ENCODE results near the gene CMC4.

Gene CMC4

GRCh38 chrX:155052738-155053498 lies 18.0 kb downstream of the CMC4 start:
- no peak overlapping the region for H3K4me3 ChIP-seq (ENCODE audit: low read depth, low read length)
- TF ChIP-seq CTCF (IDR thresholded peaks at IDR 0.05; ENCODE audit: low read depth, low read length) = no peak

GRCh38 chrX:155048977-155049619 lies 21.8 kb downstream of the CMC4 start:
- H3K4me3 ChIP-seq (ENCODE audit: low read depth, low read length) = no peak overlapping the region
- peak; percentile 53 for TF ChIP-seq CTCF (IDR thresholded peaks at IDR 0.05; ENCODE audit: low read depth, low read length)

DNA sequence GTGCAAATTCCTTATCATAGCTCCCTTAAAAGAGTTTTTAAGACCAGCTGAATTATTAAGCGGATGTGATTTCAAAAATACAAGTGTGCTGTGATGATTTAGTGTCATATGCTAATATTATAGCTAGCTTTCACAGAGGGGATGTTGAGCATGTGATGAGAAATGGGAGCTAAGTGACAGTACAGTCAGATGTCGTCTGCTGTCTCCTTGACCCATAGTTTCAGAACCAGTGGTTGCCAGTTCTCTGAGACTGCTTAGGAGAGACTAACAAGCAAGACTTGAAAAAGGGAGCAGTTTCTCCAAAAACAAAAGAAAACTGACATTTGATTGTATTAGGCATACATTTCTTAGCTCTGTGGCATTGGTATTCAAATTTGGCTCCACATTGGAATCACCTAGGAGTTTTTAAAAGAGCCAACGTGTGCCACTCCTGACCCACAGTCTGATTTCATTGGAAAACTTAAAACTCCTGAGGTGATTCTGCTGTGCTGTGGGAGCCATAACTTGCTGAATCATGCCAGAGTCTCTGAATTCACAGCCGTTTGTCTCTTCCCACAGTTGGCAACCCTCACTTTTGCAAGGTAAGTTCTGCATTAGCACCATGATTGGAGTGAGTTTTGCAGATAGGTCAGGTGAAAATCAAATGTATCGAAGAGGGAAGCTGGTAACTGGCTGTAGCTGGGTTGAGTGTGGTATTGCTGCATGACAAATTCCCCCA lies 24.0 kb downstream of the CMC4 start:
- TF ChIP-seq CTCF (IDR thresholded peaks at IDR 0.05; ENCODE audit: low read depth, low read length) = no peak
- no peak overlapping the region for H3K4me3 ChIP-seq (ENCODE audit: low read depth, low read length)

DNA sequence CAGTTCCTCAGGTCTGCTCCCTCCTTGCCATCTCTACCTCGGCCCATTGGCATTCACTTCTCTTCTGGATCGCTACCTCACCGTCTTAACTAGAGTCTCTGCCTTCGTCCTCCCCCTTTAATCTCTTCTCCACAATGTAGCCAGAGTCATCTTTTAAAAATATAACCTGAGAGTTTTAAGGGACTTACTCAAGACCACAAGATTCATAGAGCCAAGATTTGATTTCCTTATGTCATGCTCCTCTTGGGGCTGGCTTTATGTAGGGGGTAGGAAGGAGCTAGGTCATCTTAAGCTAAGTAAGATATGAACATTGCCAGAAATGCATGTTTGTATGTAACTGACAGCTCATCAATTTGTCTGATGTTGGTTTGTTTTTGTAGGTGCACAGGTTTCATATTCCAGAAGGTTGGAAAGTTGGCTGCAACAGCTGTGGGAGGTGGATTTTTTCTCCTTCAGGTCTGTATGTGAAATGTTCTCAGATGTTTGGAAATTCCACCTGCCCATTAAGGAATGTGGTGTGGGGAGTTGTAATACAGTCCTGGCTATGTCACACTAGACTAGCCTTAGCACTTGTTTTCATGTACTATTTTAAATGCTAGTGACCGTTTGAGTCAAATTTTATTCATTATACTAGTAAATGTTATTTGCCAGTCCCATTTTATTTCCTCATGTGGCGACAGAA lies 24.7 kb downstream of the CMC4 start:
- TF ChIP-seq CTCF (IDR thresholded peaks at IDR 0.05; ENCODE audit: low read depth, low read length) = no peak
- H3K4me3 ChIP-seq (ENCODE audit: low read depth, low read length) = no peak overlapping the region

- no peak for TF ChIP-seq CTCF (IDR thresholded peaks at IDR 0.05; ENCODE audit: low read depth, low read length)
- no peak overlapping the region for H3K4me3 ChIP-seq (ENCODE audit: low read depth, low read length)
Measured at GRCh38 chrX:155035688-155036087, 35.2 kb downstream of the CMC4 start.

DNA sequence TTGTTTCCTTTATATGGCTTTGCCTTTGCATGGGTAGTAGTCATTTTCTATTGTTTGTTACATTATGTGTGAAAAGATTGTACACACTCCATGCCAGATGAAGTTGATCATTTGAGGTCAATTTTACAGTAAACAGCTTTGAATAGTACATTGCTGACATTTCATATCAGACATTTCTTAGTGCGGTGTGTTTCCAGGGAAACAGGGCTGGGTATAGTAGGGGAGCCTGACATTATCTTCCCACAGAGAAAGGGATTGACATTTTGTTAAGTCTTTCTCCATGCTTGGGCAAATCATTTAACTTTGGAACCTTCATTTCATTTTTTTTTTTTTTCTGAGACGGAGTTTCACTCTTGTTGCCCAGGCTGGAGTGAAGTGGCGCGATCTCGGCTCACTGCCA lies 39.3 kb downstream of the CMC4 start:
- no peak for TF ChIP-seq CTCF (IDR thresholded peaks at IDR 0.05; ENCODE audit: low read depth, low read length)
- no peak overlapping the region for H3K4me3 ChIP-seq (ENCODE audit: low read depth, low read length)
